ENCODE measurements around the gene AFAP1.

AFAP1 gene

GRCh38 chr4:7754565-7755262 is 184.9 kb downstream of the AFAP1 start:
- no peak for DNase-seq (ENCODE audit: low read depth in 2 of 2)
- H3K4me3 ChIP-seq (replicated peaks in 1 of 2; ENCODE audit: low read depth in 2 of 2, low read length in 2 of 2) = no peak overlapping the region
- TF ChIP-seq, protein P1, sequence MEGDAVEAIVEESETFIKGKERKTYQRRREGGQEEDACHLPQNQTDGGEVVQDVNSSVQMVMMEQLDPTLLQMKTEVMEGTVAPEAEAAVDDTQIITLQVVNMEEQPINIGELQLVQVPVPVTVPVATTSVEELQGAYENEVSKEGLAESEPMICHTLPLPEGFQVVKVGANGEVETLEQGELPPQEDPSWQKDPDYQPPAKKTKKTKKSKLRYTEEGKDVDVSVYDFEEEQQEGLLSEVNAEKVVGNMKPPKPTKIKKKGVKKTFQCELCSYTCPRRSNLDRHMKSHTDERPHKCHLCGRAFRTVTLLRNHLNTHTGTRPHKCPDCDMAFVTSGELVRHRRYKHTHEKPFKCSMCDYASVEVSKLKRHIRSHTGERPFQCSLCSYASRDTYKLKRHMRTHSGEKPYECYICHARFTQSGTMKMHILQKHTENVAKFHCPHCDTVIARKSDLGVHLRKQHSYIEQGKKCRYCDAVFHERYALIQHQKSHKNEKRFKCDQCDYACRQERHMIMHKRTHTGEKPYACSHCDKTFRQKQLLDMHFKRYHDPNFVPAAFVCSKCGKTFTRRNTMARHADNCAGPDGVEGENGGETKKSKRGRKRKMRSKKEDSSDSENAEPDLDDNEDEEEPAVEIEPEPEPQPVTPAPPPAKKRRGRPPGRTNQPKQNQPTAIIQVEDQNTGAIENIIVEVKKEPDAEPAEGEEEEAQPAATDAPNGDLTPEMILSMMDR (IDR thresholded peaks at IDR 0.05; ENCODE audit: low read depth, low read length) = no peak

DNA sequence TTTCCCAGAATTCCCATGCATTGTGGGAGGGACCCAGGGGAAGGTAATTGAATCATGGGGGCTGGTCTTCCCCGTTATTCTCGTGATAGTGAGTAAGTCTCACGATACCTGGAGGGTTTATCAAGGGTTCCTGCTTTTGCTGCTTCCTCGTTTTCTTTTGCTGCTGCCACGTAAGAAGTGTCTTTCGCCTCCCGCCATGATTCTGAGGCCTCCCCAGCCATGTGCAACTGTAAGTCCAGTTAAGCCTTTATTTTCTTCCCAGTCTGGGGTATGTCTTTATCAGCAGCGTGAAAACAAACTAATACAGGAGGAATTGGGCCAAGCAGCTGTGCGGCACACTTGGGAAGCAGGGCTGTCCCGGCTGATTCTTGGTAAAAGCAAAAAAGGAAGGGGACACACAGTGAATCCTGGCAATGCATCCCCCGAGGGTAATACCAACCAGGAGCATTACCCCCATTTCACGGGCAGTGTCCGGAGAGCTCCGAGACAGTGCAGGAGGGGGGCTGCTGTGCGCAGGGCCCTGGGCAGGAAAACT is 185.7 kb downstream of the AFAP1 start:
- no peak overlapping the region for H3K4me3 ChIP-seq (replicated peaks in 1 of 2; ENCODE audit: low read depth in 2 of 2, low read length in 2 of 2)
- no peak for DNase-seq (ENCODE audit: low read depth in 2 of 2)
- TF ChIP-seq, protein P1 (IDR thresholded peaks at IDR 0.05; ENCODE audit: low read depth, low read length) = no peak

DNA sequence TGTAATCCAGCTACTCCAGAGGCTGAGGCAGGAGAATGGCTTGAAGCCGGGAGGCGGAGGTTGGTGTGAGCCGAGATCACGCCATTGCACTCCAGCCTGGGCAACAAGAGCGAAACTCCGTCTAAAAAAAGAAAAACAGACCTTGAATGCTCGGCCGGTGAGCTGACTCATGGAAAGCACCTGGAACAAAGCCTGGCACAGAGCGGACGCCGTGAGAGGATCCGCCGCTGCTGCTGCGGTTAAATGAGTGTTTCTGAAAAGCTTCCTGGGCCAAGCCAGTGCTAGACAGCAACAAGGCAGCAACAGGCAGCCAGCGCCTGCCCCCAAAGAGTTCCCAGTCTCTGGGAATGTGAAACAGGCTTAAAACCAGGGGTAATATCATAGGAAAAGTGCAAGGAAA is 186.4 kb downstream of the AFAP1 start:
- TF ChIP-seq, protein P1 (IDR thresholded peaks at IDR 0.05; ENCODE audit: low read depth, low read length) = no peak
- no peak overlapping the region for H3K4me3 ChIP-seq (replicated peaks in 1 of 2; ENCODE audit: low read depth in 2 of 2, low read length in 2 of 2)
- no peak for DNase-seq (ENCODE audit: low read depth in 2 of 2)

DNA sequence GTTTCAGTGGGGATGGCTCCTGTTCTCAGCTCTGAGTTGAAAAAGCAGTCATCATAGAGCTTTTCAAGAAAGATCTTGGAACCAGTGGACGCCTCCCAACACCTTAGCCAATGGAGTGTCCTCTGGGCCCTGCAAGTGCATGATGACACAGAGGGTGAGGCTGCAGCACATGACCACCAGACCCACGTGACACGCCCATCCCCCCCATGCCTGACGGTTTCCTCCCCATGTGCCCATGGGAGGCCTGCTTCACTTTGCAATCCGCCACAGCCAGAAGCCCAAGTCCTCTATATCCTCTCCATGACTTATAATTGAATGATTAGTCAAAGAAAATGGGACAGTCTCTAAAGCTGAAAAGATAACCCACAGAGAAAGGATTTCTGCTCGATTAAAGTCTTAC is 187.0 kb downstream of the AFAP1 start:
- DNase-seq (ENCODE audit: low read depth in 2 of 2) = no peak
- TF ChIP-seq, protein P1 (IDR thresholded peaks at IDR 0.05; ENCODE audit: low read depth, low read length) = no peak
- H3K4me3 ChIP-seq (replicated peaks in 1 of 2; ENCODE audit: low read depth in 2 of 2, low read length in 2 of 2) = no peak overlapping the region

GRCh38 chr4:7750972-7751371 is 188.7 kb downstream of the AFAP1 start:
- no peak for DNase-seq (ENCODE audit: low read depth in 2 of 2)
- no peak overlapping the region for H3K4me3 ChIP-seq (replicated peaks in 1 of 2; ENCODE audit: low read depth in 2 of 2, low read length in 2 of 2)
- TF ChIP-seq, protein P1 (IDR thresholded peaks at IDR 0.05; ENCODE audit: low read depth, low read length) = no peak

DNA sequence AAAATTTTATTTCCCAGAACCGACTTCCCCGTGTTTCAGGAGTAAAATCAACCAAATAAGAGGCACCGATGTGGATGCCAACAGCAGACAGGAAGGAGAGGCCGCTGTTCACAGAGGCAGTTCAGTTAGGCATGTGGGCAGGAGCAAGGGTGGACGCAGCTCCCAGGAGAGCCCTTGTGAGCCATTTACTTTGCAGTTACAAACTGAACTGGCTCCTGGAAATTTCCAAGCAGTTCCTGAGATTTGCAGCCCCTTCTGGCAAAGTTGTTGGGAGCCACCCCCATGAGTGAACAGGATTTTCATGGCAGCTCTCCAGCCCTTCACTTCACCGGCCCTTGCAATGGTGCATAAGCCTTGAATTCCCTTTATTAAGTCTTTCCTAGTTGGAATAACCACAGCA is 189.1 kb downstream of the AFAP1 start:
- TF ChIP-seq, protein P1 (IDR thresholded peaks at IDR 0.05; ENCODE audit: low read depth, low read length) = no peak
- DNase-seq (ENCODE audit: low read depth in 2 of 2) = no peak
- no peak overlapping the region for H3K4me3 ChIP-seq (replicated peaks in 1 of 2; ENCODE audit: low read depth in 2 of 2, low read length in 2 of 2)
